Measurements from ENCODE around the gene DAPK1. TPM values are rescaled to one million over a fixed set of nuclear protein-coding genes. Genes with fewer than 3 reads are reported as not detected.
"Not testable (repeated sequence)": the region's sequence is repeated elsewhere in the genome, so short reads cannot be mapped to it uniquely, and the experiment has no call there.

The DAPK1 gene
- total RNA-seq, 1 donor from 2014 or later, result 28.9 TPM

- no peak for DNase-seq
These were observed 219.8 kb downstream of the DAPK1 start for GRCh38 chr9:87717456-87717855.

DNA sequence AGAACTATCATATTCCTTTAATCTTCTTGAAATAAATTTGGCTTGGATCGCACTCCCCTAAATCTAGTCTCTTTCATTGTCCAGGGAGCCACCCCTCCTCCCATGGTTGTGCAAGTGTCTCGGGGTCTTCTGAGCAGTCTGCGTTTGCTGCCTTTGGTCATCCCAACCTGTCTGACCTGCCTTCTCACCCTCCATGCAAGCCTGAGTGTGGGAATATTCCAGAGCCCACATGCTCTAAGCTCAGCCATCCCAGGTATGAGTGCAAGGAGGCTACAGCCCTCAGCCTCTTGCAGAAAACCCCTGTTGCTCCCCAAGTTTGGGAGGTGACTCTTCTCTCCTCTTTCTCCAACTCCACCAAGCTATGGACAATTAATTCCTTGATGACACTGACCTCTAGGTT lies 220.6 kb downstream of the DAPK1 start:
- DNase-seq, result no peak

- no peak for DNase-seq
These were observed 221.4 kb downstream of the DAPK1 start for GRCh38 chr9:87718852-87719612.

DNA sequence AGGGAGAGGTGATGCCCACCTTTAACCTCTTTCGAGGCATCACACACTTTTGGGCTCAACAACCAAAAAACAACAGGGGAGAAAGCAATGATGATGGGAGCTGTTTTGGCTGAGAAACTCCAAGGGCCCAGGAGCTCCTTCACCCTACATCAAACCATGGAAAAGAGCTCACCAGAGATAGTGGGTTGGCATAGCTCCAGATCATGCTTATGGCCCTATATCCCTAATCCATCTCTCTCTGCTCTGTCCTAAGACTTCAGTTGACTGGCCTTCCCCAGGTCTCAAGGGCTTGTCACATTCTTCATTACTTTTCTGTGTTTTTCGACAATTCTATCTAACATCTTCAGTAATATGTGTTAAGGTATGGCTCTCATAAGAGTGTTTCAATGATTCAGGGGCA lies 222.5 kb downstream of the DAPK1 start:
- no peak for DNase-seq

- DNase-seq, result no peak
These were observed 224.9 kb downstream of the DAPK1 start for GRCh38 chr9:87722393-87723088.

- peak; percentile 40 for DNase-seq
These were observed 227.8 kb downstream of the DAPK1 start for GRCh38 chr9:87725356-87725899.

DNA sequence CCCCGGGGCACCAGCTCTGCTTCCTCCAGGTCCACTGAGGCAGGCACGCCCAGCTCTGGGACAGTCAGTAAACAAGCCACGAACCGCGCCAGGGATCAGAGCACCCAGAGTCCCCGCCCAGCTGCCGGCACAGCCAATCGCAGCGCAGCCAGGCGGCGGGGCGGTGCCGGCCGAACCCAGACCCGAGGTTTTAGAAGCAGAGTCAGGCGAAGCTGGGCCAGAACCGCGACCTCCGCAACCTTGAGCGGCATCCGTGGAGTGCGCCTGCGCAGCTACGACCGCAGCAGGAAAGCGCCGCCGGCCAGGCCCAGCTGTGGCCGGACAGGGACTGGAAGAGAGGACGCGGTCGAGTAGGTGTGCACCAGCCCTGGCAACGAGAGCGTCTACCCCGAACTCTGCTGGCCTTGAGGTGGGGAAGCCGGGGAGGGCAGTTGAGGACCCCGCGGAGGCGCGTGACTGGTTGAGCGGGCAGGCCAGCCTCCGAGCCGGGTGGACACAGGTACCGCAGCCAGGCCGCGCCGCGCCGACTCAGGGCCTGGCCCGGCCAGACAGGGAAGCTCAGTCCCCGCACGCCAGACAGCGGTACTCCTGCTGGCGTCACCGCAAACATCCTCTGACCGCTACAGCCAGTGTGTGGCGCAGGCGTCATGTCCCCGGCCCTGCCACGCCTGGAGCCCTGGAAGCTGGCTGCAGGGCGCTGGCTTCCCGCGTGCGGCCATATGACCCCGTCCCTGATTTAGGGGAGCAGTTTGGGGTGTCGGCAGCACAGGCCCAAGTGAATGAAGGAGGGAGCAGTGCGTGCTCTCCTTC lies 228.4 kb downstream of the DAPK1 start, which contains the start of gene CTSL:
Gene CTSL (plus strand): TSS at position 220 of the 810 bp plus-strand sequence. CDS start 1,485 bp downstream, outside the sequence.
- DNase-seq, result peak; percentile 86

- no peak for DNase-seq
These were observed 231.6 kb downstream of the DAPK1 start for GRCh38 chr9:87729246-87729645.

DNA sequence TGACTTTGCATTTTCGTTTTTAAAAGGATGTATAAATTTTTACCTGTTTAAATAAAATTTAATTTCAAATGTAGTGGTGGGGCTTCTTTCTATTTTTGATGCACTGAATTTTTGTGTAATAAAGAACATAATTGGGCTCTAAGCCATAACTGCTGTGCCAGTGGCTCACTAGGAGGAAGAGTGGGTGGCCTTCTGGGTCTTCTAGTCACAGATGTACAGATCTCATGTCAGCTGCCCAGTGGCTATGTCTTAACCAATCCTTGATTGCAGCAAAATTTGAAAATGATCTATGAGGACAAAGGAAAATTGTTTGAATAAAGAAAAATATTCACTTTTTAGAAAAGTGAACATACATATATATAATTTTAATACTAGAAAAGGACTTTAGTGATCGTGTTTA lies 233.7 kb downstream of the DAPK1 start:
- DNase-seq, result no peak

- no peak for DNase-seq
These were observed 234.7 kb downstream of the DAPK1 start for GRCh38 chr9:87732344-87732743.

- DNase-seq, result peak; percentile 21
These were observed 235.1 kb downstream of the DAPK1 start for GRCh38 chr9:87732756-87733155.

DNA sequence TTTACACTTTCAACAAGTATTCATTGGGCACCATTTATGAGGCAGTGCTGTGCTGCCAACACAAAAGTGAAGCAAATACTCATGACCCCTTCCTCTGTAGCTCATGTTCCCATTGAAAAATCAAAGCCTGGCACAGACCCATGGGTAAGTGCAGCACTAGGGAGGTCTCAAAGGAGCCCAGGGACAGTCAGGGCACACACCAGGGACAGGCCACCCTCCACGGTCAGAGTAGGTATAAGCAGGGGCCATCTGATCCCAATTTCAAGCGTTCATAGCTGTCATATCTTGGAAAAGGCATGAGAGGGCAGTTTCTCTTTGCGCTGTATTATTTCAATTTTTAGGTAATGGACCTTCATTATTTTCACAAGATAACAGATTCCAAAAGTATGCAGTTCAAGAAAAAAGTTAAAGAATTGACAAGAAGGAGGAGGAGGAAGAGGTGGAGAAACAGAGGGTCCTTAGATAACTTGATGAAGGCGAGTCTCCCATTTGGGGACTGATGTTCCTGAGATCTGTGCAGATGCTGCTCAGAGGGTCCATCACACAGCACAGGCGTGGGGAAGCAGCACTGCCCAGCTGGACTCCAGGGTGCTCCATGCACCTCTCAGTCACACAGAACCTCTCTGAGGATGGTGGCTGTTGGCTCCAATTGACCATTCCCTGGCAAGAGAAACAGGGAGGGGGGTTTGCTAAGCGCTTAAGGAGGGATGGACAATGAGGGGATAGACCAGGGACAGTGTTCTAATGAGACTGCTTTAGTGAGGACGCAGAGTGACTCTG lies 235.8 kb downstream of the DAPK1 start:
- no peak for DNase-seq

DNA sequence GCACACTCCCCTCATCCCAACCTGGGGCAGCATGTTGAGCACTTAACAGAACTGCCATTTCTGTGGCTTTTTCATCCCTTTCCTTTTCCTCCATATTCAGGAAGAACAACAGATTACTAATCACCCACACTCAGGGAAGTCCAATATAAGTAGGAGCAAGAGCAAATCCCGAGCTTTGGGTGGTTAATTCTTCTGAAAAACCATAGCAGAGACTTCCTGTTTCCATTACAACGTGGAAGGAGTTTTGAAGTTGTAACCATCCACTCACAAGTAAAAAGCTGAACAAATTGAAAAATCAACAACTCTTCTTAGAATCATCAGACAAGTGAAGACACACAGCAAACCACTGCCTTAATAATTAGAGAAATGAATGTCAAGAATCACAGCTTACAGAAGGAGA lies 236.4 kb downstream of the DAPK1 start:
- no peak for DNase-seq

DNA sequence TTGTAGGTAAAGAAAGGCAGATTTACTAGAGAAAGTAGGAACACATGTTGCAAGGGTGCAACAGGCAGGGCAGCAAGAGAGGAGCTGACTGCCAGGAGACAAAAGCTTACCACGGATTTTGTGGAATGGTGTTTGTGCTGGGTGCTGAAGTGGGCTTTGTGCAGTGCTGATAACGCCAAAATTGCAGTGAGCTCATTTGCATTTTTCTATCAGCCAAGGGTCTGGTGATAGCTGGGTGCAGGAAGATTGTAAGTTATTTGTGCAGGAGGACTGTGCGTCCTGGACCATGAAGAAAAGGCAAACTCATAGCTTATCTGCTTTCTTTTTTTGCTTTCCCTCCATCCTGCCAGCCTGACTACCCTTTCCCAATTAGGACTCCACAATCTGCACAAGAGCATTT lies 241.9 kb downstream of the DAPK1 start:
- no peak for DNase-seq

DNA sequence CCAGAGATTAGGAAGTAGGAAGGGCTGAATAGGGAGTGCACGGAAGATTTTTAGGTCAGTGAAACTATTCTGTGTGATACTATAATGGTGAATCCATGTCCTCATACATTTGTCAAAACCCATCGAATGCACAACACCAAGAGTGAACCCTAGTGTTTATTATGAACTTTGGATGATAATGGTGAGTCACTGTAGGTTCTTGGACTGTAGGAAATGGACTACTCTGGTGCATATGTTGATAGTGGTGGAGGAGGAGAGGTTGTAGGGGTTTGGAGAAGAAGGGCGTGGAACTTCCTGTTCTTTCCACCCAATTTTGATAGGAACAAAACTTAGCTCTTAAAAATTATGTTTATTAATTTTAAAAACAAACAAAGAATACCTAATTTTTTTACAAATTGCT lies 242.5 kb downstream of the DAPK1 start:
- no peak for DNase-seq

DNA sequence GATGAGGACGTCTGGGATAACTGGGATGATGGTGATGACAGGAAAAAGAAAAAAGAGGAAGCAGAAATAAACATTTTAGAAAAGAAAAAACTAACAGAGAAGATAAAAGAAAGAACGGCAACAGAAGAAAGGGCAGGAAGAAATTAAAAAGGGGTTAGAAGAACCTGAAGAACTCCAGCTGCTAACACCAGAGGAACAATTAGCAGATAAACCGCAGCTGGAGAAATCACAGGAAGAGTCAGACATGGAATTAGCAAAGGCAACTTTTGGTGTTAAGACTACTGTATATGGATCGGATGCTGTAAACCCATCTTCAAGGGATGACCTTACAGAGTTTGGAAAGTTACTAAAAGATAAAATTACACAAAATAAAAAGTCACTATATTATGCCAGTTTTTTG lies 243.7 kb downstream of the DAPK1 start:
- DNase-seq, result no peak

DNA sequence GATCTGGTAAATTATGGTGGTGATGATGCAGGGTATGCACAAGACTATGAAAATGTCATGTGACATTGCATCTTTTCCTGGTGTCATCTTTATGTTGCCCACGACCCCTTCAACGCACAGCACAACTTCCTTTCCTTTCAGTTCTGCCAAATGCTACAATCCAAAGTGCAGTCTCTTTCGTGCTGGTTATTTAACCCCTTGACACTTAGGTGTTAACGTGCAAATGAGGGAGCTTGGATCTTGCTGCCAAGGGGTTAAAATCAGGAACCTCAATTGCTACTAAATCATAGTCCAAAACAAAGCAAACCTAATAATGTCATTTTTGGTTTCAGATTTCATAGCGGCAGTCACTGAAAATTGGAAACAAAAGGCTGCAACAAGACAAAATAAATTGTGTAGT lies 244.2 kb downstream of the DAPK1 start:
- no peak for DNase-seq

- no peak for DNase-seq
These were observed 245.3 kb downstream of the DAPK1 start for GRCh38 chr9:87742813-87743428.

- not testable (repeated sequence) for DNase-seq
These were observed 246.6 kb downstream of the DAPK1 start for GRCh38 chr9:87744247-87744646.

DNA sequence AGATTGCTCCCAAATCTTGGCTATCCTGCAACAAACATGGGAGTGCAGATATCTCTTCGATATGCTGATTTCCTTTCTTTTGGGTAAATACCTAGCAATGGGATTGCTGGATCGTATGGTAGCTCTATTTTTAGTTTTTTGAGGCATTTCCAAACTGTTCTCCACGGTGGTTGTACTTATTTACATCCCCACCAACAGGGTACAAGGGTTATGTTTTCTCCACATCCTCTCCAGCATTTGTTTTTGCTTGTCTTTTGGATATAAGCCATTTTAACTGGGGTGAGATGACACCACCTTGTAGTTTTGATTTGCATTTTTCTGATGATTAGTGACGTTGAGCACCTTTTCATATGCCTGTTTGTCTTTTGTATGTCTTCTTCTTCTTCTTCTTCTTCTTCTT lies 248.5 kb downstream of the DAPK1 start:
- no peak for DNase-seq

- DNase-seq, result no peak
These were observed 251.2 kb downstream of the DAPK1 start for GRCh38 chr9:87748881-87749280.

All from tongue (tissue), 2 donors.